Mesenchymal stem cell (in vitro differentiated cells and primary cell): ENCODE results near the gene SPOPL.

Source experiments
- DNase-seq: peaks from one replicate; pipeline ENCODE4 v3.0.0-alpha.2; 2013
- H2AFZ ChIP-seq: one replicate; pipeline ENCODE4 v1.6.1; 2013; ENCODE audit warnings: low read depth, mild to moderate bottlenecking, control low read depth, inconsistent platforms, low read length, moderate library complexity
- H2AK5ac ChIP-seq: 2 replicates; pipeline ENCODE4 v1.6.1; 2013; ENCODE audit warnings: low read length, moderate library complexity, mild to moderate bottlenecking, inconsistent platforms; ENCODE audit not compliant: severe bottlenecking
- H2BK120ac ChIP-seq: one replicate; pipeline ENCODE4 v1.6.1; 2013; ENCODE audit warnings: low read depth, mild to moderate bottlenecking, inconsistent platforms, low read length, moderate library complexity
- H2BK12ac ChIP-seq, 2 experiments: one replicate each; pipeline ENCODE4 v1.6.1; 2013; ENCODE audit warnings: inconsistent platforms in 2 of 2, low read length in 2 of 2, mild to moderate bottlenecking in 2 of 2, moderate library complexity in 2 of 2, control low read depth in 1 of 2
- H2BK15ac ChIP-seq: one replicate; pipeline ENCODE4 v1.6.1; 2013; ENCODE audit warnings: mild to moderate bottlenecking, low read depth, inconsistent platforms; ENCODE audit not compliant: poor library complexity, severe bottlenecking
- H2BK5ac ChIP-seq: 2 replicates; pipeline ENCODE4 v1.6.1; 2013; ENCODE audit warnings: low read depth, mild to moderate bottlenecking, low read length, control low read depth, inconsistent platforms; ENCODE audit not compliant: poor library complexity, severe bottlenecking
- H3K14ac ChIP-seq, 2 experiments: one replicate each; pipeline ENCODE4 v1.6.1; 2013; ENCODE audit warnings: inconsistent platforms in 2 of 2, low read length in 2 of 2, control low read depth in 1 of 2, mild to moderate bottlenecking in 1 of 2, moderate library complexity in 1 of 2
- H3K18ac ChIP-seq, 2 experiments: one replicate each; pipeline ENCODE4 v1.6.1; 2013; ENCODE audit warnings: inconsistent platforms in 2 of 2, low read length in 2 of 2, control low read depth in 1 of 2, low read depth in 1 of 2, mild to moderate bottlenecking in 1 of 2
- H3K23ac ChIP-seq, 2 experiments: one replicate each; pipeline ENCODE4 v1.6.1; 2013; ENCODE audit warnings: inconsistent platforms in 2 of 2, low read length in 2 of 2, mild to moderate bottlenecking in 2 of 2, moderate library complexity in 2 of 2, control low read depth in 1 of 2
- H3K27ac ChIP-seq: 2 replicates; pipeline ENCODE4 v1.5.1; 2013; ENCODE audit warnings: mild to moderate bottlenecking, moderate library complexity, low read length, control low read depth, inconsistent platforms; ENCODE audit not compliant: poor library complexity, severe bottlenecking
- H3K27me3 ChIP-seq, 2 experiments: 2 replicates each; pipeline versions ENCODE4 v1.6.1 to v1.7.0; 2013; ENCODE audit warnings: low read length in 2 of 2, mild to moderate bottlenecking in 2 of 2, moderate library complexity in 2 of 2, control low read depth in 1 of 2, inconsistent platforms in 1 of 2; ENCODE audit not compliant: control insufficient read depth in 1 of 2, insufficient read depth in 1 of 2
- H3K36me3 ChIP-seq, 2 experiments: 2 replicates each; pipeline versions ENCODE4 v1.6.1 to v1.7.0; 2013; ENCODE audit warnings: low read length in 2 of 2, control low read depth in 1 of 2, inconsistent platforms in 1 of 2, low read depth in 1 of 2, mild to moderate bottlenecking in 1 of 2; ENCODE audit not compliant: insufficient read depth in 2 of 2, control insufficient read depth in 1 of 2
- H3K4ac ChIP-seq, 2 experiments: one replicate each; pipeline ENCODE4 v1.6.1; 2013; ENCODE audit warnings: inconsistent platforms in 2 of 2, low read length in 2 of 2, mild to moderate bottlenecking in 2 of 2, moderate library complexity in 2 of 2, control low read depth in 1 of 2, low read depth in 1 of 2
- H3K4me1 ChIP-seq: 2 replicates; pipeline ENCODE4 v1.6.1; 2013; ENCODE audit warnings: low read depth, low read length, control low read depth; ENCODE audit not compliant: control insufficient read depth, insufficient read depth
- H3K4me2 ChIP-seq: 2 replicates; pipeline ENCODE4 v1.6.1; 2013; ENCODE audit warnings: low read length, mild to moderate bottlenecking, inconsistent platforms; ENCODE audit not compliant: poor library complexity, severe bottlenecking
- H3K4me3 ChIP-seq, 2 experiments: 2 replicates each; pipeline versions ENCODE4 v1.5.1 to v1.7.0; 2013; ENCODE audit warnings: low read length in 2 of 2, mild to moderate bottlenecking in 2 of 2, control low read depth in 1 of 2, low read depth in 1 of 2; ENCODE audit not compliant: insufficient read depth in 1 of 2
- H3K79me1 ChIP-seq: replicated peaks from 2 replicates; pipeline ENCODE4 v1.6.1; 2013; ENCODE audit warnings: mild to moderate bottlenecking, control low read depth, low read length, inconsistent platforms; ENCODE audit not compliant: poor library complexity, severe bottlenecking
- H3K9ac ChIP-seq: 2 replicates; pipeline ENCODE4 v1.7.0; 2013; ENCODE audit warnings: mild to moderate bottlenecking, low read length, moderate library complexity
- H3K9me3 ChIP-seq: 2 replicates; pipeline ENCODE4 v1.7.0; 2013; ENCODE audit warnings: mild to moderate bottlenecking, low read length; ENCODE audit not compliant: control insufficient read depth
- H4K8ac ChIP-seq: one replicate; pipeline ENCODE4 v1.6.1; 2013; ENCODE audit warnings: inconsistent platforms, mild to moderate bottlenecking, low read length, moderate library complexity
- H4K91ac ChIP-seq: one replicate; pipeline ENCODE4 v1.6.1; 2013; ENCODE audit warnings: mild to moderate bottlenecking, low read length, inconsistent platforms
- WGBS: methylation state at CpG from one replicate; pipeline ENCODE4 v1.1.7; 2013; ENCODE audit warnings: mixed read lengths; 5-methylcytosine and 5-hydroxymethylcytosine counted together

SPOPL gene

DNA sequence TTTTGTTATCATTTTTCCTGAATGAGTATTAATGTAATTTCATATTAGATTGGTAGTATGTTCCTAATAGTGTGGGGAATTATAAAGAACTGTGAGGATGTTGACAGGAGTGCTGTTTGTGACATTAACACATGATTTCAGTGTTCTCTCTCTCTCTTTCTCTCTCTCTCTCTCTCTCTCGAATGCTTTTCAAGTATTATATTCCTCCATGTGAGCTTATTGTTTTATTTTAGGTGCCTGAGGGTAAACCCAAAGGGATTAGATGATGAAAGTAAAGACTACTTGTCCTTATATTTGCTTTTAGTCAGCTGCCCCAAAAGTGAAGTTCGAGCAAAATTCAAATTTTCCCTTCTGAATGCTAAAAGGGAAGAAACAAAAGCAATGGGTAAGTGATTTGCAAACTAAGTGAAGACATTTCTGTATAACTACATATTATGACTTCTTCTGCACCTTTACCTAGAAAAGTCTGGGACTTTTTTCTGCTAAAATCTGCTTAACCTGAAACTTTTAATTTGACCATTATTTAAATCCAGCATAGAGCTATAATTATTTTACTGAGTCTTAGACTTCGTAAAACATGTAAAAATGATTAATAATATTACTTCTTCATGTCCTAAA lies 49.2 kb downstream of the SPOPL start:
- Histone ChIP-seq H3K36me3 (peaks cover 5 to 44% of the 10 kb centered on the region in 2 experiments), H3K9ac (no peak overlapping the region), H3K23ac (no peak overlapping the region), H2BK15ac (no peak overlapping the region), H2BK12ac (no peak overlapping the region), H4K91ac (no peak overlapping the region), H2BK120ac (no peak overlapping the region), H3K4me1 (no peaks in the 10 kb centered on the region), H3K4ac (no peak overlapping the region), H3K4me2 (no peak overlapping the region), H3K18ac (no peak overlapping the region), H4K8ac (no peak overlapping the region), H3K9me3 (no peaks in the 10 kb centered on the region), H2AFZ (no peak overlapping the region), H2AK5ac (no peak overlapping the region), H3K14ac (no peak overlapping the region), H3K27ac (no peak overlapping the region), H3K79me1 (peaks cover 5% of the 10 kb centered on the region), H3K4me3 (no peak overlapping the region), H3K27me3 (no peaks in the 10 kb centered on the region), H2BK5ac (no peak overlapping the region)
- DNase-seq = no peak
- 100% methylated on average over 1 of the region's 3 CpGs for WGBS

DNA sequence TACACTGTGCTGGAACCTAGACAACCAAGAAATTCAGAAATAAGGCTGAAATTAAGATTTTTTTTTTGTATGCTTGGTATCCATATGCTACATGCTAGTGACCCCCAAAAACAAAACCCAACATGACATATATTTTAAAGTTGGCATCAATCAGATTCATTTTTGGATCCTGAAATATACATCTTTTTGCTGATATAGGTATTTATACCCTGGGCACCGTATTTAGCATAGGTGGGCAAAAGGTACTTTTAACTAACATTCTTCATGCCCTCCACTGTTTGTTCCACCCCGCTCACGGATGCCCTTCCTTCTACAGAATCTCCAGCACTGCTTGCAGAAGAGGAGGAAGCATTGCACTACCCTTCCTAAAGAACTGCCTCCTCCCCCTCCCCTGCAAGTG lies 52.6 kb downstream of the SPOPL start:
- no peak overlapping the region for H2AFZ ChIP-seq

DNA sequence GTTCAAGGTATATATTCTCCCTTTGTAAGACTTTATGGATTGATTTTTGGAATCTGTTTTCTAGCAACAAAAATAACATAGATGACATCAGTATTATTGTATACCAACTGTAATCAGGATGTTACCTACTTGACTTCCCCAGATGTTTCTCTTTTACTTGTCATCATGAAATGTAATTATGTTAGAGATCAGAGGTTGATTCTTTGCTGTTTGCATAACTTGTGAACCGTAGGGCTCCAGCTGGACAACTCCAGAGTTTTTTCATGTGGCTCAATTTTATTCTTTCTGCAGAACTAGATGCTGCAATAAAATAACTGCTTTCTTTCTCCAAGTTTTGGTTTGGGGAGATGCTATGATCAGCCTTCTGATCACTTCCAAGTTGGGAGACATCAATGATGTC lies 58.1 kb downstream of the SPOPL start:
- Histone ChIP-seq H3K23ac (no peak overlapping the region), H3K4me2 (no peak overlapping the region), H4K8ac (no peak overlapping the region), H3K9ac (no peak overlapping the region), H3K36me3 (peaks cover 10 to 66% of the 10 kb centered on the region in 2 experiments), H2AFZ (no peak overlapping the region), H3K4me1 (no peaks in the 10 kb centered on the region), H3K4ac (no peak overlapping the region), H3K27me3 (no peaks in the 10 kb centered on the region), H2AK5ac (no peak overlapping the region), H3K79me1 (peaks cover 1% of the 10 kb centered on the region), H3K27ac (no peak overlapping the region), H2BK5ac (no peak overlapping the region), H4K91ac (no peak overlapping the region), H2BK15ac (no peak overlapping the region), H3K9me3 (no peaks in the 10 kb centered on the region), H2BK120ac (no peak overlapping the region), H3K14ac (no peak overlapping the region), H2BK12ac (no peak overlapping the region), H3K18ac (no peak overlapping the region), H3K4me3 (no peak overlapping the region)
- DNase-seq = peak; percentile 5
- WGBS = 71% methylated on average over 1 of the region's 1 CpG

More for the DNA sequence above, 52.6 kb downstream of the SPOPL start:
- no peak overlapping the region for H2BK5ac ChIP-seq
- no peak overlapping the region for H4K91ac ChIP-seq
- no peak overlapping the region for H3K27ac ChIP-seq
- H3K4ac ChIP-seq = no peak overlapping the region
- WGBS = 100% methylated on average over 1 of the region's 3 CpGs
- H3K79me1 ChIP-seq = peaks cover 3% of the 10 kb centered on the region
- H3K14ac ChIP-seq = no peak overlapping the region
- H3K4me2 ChIP-seq = no peak overlapping the region
- H3K36me3 ChIP-seq = peaks cover 5 to 51% of the 10 kb centered on the region in 2 experiments
- H3K9ac ChIP-seq = no peak overlapping the region
- H3K4me3 ChIP-seq = no peak overlapping the region
- H2BK120ac ChIP-seq = no peak overlapping the region
- no peak overlapping the region for H2BK12ac ChIP-seq
- no peaks in the 10 kb centered on the region for H3K9me3 ChIP-seq
- DNase-seq = no peak
- H2AK5ac ChIP-seq = no peak overlapping the region
- no peak overlapping the region for H4K8ac ChIP-seq
- H3K18ac ChIP-seq = no peak overlapping the region
- H3K4me1 ChIP-seq = no peaks in the 10 kb centered on the region
- no peaks in the 10 kb centered on the region for H3K27me3 ChIP-seq
- no peak overlapping the region for H3K23ac ChIP-seq
- no peak overlapping the region for H2BK15ac ChIP-seq

DNA sequence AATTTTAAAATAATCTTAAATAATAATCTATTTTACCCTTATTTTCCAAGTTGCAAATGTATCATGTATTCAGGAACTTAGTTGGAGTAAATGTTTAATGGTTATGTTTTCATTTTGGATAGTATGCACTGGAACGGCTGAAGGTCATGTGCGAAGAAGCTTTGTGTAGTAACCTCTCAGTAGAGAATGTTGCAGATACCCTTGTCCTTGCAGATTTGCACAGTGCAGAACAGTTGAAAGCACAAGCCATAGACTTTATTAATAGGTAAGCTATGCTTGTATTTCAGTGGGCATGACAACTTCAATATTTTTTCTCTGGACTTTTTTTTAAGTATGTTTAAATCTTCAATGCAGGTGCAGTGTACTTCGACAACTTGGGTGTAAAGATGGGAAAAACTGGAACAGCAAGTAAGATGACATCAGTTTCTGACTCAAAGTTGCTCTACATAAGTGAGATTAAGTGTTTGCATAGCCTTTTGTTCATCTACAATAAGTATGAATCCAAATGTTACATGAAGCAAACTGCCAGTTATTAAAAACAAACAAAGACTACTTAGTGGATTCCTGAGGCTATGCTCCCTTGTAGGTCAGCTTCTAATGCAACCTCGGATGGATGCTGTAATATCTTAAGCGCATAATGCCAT lies 63.1 kb downstream of the SPOPL start:
- no peak overlapping the region for H3K14ac ChIP-seq
- no peak overlapping the region for H2AK5ac ChIP-seq
- no peak overlapping the region for H3K9ac ChIP-seq
- no peak overlapping the region for H3K27ac ChIP-seq
- no peak overlapping the region for H3K4me3 ChIP-seq
- H3K36me3 ChIP-seq = peaks cover 7 to 80% of the 10 kb centered on the region in 2 experiments
- 78% methylated on average over 5 of the region's 5 CpGs for WGBS
- H2BK12ac ChIP-seq = no peak overlapping the region
- H3K4ac ChIP-seq = no peak overlapping the region
- H4K8ac ChIP-seq = no peak overlapping the region
- no peaks in the 10 kb centered on the region for H3K27me3 ChIP-seq
- DNase-seq = no peak
- H3K4me1 ChIP-seq = no peaks in the 10 kb centered on the region
- no peaks in the 10 kb centered on the region for H3K9me3 ChIP-seq
- H3K23ac ChIP-seq = no peak overlapping the region
- H3K79me1 ChIP-seq = no peaks in the 10 kb centered on the region
- H3K18ac ChIP-seq = no peak overlapping the region
- no peak overlapping the region for H2BK15ac ChIP-seq
- H2AFZ ChIP-seq = no peak overlapping the region
- H3K4me2 ChIP-seq = no peak overlapping the region
- no peak overlapping the region for H4K91ac ChIP-seq
- H2BK5ac ChIP-seq = no peak overlapping the region
- no peak overlapping the region for H2BK120ac ChIP-seq
